8988T (cell line): ENCODE results near the gene TPK1.
"Not testable (repeated sequence)": the region's sequence is repeated elsewhere in the genome, so short reads cannot be mapped to it uniquely, and the experiment has no call there.

Experiments used
- DNase-seq: peaks from one replicate; pipeline ENCODE4 v3.0.0; 2011

The TPK1 gene

DNA sequence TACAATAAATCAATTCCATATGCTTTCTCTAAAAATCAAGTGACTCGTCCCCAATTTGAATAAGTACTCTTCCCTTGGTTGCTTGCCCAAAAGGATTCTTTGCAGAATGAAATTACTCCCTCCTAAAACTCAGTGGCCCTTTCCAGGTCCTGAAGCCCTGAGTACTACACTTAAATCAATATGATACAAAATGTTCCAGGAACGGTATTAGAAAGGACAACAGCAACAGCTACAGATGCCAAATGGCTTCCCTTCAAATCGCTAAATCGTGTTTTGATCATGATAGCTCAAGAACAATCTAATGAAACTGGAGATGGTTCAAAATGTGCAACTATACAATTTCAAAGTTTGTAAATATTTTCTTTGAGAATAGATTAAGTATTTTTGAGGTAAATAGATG lies 59.4 kb downstream of the TPK1 start:
- DNase-seq = no peak

DNA sequence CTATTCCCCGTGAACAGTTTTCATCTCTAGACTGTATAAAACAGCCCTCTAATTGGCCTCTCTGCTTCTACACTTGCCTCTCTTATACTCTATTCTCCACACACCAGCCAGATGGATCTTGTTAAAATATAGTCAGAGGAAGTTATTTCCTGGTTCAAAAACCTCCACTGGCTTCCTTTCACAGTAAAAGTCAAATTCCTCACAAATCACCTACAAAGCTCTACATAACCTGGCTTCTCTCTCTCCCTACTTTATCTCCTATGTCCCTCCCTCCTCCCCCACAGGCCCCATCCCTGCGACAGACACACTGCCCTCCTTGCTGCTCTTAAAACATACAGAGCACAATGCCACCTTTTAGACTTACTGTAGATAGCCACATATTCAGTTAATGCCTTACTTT lies 60.1 kb downstream of the TPK1 start:
- no peak for DNase-seq

DNA sequence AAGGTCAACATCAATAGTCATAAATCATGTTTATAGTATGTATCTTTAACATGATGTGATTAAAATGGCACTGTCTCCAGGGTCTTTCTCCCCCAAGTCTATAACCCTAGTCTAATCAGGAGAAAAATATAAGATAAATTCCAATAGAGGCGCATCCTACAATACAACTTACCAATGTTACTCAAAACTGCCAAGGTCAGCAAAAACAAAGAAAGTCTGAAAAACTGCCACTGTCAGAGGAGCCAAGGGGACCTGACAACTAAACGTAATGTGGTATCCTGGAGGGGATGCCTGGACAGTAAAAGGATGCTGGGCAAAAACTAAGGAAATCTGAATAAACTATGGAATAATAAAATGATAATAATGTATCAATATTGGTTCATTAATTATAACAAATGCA lies 63.9 kb downstream of the TPK1 start:
- DNase-seq = no peak

DNA sequence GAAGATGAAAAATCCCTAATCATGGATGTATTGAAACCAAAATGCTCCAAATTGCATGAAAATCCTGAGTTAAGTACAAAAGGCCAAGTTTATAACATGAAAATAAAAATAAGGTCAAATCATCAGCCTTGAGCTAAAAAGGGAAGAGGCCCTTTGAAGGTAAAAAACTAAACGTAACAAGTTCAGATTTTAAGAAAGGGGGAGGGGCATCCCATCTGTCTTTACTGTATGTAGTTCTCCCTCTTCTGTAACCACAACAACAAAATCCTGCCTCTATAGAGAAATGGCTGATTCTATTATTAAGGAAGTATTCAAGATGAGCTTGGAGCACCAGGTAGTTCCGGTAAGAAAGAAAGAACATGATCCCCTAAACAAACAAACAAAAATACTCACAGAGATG lies 64.7 kb downstream of the TPK1 start:
- DNase-seq = no peak

DNA sequence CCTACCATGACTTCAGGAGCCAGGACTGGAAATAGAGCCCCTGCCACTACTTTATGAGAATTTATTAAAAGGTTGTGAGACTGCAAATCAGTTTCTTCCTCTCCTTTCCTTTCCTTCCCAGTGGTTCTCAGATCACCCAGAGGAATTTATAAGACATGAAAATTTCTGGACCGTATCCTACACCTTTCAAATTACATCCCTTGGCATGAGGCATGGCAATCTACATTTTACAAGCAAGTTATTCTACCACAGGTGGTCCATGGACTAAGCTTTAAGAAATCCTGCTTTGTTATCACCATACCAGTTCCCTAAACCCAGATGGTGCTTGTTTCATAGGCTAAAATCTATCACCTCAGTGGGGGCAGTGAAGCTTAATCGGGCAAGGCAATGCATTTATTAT lies 66.5 kb downstream of the TPK1 start:
- no peak for DNase-seq

DNA sequence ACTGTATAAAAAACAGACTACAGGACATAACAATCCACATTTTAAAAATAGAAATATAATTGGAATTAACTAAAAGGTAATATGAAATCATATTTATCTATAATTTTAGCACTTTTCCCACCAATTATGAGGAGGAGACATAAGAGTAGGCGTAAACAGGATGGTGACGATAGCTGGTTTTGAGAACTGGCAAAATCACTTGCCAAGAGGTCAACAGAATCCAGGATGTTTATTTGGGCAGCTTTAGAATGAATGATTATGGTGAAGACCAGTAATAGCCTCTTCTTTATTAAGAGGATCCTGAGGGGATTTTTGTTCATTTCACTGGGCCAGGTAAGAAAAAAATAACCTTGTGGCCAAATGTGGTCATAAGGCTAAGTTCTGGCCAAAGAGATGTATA lies 67.2 kb downstream of the TPK1 start:
- DNase-seq = no peak

DNA sequence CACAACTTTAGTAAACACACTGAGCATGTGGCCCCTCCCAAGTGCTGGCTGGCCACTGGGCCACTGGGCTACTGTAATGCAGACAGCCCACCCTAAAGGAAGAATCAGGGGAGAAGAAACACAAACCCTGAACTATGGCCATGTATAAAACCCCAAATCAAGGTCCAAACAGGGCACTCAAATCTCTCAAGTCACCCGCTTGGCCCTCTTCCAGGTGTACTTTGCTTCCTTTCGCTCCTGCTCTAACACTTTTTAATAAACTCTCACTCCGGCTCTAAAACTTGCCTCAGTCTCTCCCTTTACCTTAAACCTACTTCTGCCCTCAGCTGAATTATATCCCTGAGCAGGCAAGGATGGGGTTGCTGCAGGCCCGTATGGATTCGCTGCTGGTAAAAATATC lies 72.6 kb downstream of the TPK1 start:
- DNase-seq = no peak

DNA sequence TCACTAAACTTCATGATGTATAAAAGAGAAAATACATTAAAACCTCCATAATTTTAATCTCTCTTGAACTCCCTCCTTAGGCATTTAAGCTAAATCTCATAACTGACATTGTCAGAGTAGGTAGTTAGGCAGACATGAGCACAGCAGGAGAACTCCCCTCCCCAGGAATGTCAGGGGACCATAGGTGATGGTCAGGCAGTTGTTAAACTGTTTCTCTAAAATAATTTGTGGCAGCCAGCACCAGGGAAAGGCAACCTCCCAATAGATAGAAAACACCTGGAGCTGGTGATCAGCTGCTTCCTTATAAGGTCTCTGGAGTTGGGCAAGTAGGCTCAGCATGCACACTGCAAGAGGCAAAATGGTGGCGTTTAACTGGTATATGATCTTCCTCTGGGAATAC lies 73.0 kb downstream of the TPK1 start:
- no peak for DNase-seq

DNA sequence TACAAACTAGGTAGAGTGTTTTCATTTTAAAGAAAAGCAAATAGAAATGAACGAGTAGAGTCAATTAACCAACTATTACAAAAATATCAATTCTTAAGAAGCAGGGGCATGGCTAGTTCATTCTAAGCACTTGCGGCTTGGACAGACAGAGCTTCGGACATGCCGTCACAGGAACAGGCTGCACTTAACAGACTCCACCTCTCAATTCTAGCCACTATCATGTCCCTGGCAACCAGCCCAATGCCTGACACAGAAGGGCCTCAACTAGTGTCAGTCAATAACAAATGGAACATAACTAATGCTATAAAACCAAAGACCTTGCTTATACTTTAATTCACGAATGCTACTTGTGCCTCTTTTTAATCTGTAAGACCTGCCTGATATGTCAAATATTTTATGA lies 74.4 kb downstream of the TPK1 start:
- DNase-seq = no peak

DNA sequence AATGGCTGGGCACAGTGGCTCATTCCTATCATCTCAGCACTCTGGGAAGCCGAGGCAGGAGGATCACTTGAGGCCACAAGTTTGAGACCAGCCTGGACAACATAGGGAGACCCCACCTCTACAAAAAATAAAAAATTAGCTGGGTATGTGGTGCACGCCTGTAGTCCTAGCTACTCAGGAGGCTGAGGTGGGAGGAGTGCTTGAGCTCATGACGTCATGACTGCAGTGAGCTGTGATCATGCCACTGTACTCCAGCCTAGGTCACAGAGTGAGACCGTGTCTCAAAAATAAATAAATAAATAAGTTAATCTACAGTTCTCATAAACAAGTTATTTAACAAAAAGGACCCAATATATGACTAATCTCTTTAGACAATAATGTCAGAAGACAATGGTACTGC lies 76.2 kb downstream of the TPK1 start:
- DNase-seq = no peak

DNA sequence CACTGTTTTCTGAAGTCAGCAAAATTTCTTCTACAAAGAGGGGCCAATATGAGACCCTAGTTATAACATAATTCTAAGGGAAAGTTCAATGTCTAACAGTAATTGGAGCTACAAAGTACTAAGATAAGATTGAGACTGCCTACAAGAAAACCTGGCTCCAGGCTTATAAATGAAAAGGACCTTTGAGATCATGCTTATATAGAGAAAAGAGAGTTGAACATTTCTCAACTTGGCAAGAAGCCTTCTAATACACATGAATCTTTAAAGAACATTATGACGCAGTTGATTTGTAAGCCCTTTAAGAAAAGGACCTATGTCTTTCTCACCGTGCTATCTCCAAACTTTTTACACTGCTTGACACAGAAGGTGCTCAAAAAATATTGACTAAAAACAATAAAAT lies 87.9 kb downstream of the TPK1 start:
- DNase-seq = no peak

DNA sequence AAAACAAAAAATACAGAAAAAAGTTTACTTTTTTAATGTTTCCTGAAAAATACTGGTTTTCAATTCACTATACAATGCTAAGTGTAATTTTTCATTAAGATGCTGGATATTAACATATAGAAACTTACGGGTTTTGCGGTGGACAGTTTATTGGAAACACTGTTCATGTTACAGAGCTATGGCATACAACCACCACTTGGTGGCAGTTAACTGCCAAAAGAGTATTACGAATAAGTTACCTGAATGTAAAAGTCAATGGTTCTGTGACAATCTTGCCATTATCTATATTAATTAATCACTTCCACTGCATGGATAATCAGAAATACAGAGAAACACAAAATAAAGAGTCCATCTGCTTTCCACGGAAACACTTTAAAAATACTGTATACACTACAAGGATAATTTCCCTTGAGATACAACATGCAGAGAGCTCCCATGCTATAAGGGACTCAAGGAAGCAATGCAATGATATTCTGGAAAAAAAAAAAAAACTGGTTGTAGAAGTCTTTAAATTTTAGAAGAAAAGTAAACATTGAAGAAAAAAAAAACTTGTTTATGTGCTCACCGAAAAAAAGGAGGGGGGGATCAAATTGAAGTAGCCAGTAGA lies 97.0 kb downstream of the TPK1 start:
- DNase-seq = no peak

DNA sequence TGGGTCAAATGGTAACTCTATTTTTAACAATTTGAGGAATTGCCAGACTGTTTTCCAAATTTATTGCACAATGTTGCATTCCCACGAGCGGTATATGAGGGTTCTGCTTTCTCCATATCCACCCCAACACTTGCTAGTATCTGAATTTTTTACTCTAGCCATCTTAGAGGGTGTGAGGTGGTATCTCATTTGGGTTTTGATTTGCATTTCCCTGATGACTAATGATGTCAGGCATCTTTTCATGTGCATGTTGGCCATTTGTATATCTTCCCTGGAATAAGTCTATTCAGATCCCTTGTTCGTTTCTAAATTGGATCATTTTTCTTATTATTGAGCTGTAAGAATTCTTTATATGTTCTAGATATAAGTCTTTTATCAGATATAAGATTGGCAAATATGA lies 97.7 kb downstream of the TPK1 start:
- no peak for DNase-seq

DNA sequence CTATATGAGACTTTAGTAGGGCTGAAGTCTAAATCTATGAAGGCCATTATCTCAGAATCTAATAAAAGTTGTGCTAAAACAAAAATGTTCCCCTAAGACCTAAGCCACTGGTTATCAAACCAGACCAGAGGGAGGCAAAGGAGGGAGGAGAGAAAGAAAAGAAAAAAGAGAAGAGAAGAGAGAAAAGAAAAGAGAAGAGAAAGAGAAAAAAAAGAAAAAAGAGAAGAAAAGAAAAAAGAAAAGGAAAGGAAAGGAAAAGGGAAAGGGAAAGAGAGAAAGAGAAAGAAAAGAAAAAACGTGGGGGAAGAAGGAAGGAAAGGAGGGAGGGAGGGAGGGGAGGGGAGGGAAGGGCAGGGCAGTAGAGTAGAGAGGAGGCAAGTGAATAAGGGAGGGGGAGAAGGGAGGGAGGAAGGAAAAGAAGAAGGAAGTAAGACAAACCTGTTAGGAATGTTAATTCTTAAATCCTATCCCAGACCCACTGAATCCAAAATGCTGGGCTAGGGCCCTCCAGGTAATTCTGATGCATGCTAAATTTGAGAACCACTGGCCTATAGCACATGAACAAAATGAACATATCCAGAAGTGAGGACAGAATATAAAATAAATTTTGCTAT lies 98.9 kb downstream of the TPK1 start:
- DNase-seq = no peak

DNA sequence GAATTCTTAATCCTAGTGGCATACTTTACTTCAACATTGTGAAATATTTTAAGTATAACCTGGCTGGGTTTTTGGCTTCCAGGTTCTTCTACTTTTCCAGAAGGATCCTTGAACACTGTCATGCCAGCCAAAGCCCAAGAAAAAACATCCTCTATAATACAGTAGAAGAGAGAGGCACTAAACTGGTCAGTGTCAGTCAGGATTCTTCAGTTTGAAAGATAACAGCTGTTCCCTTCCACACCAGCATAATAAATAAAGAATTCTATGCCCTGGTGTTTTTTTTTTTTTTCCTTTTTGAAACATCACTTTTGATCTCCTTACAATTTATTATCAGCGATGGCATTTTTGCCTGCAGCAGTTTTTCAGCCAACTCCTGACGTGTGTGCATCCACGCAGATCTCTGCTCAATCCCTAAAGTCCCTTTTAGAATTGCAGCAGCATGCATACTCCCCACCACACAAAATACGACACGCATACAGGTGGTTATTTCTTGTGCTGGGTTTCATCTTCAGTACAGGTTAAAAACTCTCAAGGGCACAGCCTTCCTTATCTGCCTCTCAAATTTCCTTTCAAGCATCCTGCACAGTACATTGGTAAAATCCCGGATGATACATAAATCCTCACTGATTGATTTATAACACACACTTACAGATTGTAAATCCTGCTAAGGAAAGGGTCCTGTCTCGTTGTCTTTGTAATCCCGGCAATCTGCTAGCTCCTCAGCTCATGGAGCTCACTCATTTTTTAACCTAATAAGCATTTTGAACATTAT lies 100.2 kb downstream of the TPK1 start:
- DNase-seq = no peak

DNA sequence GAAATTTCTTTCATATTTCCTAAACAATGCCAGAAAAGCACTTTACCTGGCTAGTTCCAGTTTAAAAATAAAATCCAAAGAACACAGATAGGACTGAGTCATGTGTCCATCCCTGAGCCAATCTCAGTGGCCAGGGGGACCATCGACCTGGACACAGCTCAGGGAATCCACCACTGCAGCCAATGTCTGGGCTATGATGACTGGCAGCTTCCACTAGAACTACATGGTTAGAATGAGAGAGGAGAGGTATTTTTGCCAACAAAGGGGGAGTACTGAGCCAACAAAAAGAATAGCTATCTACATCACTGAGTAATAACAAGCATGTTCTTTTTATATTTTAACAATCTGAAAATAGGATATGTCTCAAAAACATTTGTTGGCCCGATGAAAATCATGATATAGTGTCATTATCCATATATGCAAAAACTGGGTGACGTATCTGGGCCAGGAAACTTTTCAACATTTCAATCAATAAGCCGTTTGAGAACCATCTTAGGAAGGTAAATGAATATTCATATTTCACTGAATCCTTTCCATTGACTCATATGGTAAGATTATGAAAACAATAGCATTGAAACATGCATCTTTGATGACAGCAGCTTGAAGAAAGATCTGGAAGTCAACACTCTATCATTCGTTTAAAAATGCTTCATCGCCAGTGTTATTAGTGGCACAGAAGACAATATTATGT lies 104.0 kb downstream of the TPK1 start:
- DNase-seq = no peak

DNA sequence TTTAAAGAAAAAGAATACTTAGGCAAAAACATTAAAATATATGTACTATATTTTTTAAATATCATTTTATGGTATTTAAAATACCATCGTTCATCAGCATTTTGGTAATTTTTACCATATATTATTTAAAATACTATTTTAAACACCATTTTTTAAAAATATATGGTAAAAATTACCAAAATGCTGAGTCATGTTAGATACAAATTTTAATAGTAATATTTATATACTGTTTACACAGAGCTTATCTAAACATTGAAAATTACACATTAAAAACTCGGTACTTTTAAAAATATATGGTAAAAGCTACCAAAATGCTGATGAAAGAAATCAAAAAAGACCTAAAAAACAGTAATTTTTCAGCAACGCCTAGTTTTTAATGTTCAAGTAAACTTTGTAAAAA lies 105.6 kb downstream of the TPK1 start:
- no peak for DNase-seq

DNA sequence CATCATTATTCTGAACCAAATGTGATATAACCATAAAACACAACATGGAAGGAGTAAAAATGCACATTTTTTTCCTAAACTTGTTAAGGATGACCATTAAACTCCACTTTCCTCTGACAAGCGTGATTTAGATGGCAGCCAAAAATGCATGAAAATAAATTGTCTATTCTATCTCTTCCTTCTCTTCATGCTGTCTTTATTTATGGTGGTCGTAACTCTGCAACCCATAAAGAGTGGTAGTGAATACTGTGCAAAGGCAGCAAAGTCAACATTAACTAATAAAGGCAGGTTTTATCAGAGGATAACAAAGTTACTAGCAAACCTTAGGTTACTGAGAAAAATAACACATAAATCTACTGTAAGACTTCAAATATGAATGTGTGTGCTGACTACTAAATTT lies 106.6 kb downstream of the TPK1 start:
- DNase-seq = no peak

DNA sequence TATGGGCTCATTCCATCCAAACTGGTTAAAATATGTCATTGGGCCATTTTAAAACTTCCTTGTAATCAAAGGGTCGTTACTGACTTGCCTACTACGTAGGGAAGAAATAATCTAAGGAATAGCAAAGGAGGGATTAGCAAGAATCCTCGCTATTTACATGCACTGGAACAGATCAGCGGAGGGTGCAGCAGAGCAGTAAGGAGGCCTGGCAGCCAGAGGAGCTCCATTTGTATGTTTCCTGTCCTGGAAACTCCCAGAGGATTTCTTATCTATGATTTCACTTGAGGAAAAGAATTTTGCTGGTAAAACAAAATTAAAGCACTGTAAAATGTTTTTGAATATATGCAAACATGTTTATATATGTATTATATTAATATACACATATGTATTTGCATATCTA lies 107.3 kb downstream of the TPK1 start:
- no peak for DNase-seq

DNA sequence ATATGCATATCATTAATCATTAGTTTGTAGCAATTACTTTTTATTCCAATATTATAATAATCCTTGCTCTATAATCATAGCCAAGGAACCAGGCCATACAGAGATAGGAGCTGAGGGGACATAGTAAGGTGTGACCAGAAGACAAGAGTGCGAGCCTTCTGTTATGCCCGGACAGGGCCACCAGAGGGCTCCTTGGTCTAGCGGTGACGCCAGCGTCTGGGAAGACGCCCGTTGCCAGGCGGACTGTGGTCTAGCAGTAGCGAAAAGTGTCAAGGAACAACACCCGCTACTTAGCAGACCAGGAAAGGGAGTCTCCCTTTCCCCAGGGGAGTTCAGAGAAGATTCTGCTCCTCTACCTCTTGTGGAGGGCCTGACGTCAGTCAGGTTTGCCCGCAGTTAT lies 109.0 kb downstream of the TPK1 start:
- DNase-seq = not testable (repeated sequence)

DNA sequence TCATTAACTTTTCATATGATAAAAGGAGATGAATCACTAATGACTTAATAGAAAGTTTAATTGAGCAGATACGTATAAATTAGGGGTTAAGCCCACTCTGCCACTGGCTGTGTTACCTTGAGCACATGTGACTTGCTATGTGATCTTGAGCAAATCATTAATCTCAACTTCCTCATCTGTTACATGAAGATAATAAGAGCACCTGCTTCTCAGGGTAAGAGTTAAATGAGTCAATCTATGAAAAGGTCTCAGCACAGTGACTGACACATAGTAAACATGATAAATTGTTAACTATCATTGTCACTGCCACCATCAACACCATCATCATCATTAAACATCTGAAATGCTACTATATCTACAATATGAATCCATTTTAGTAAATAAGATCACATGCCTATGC lies 110.8 kb downstream of the TPK1 start:
- DNase-seq = no peak

DNA sequence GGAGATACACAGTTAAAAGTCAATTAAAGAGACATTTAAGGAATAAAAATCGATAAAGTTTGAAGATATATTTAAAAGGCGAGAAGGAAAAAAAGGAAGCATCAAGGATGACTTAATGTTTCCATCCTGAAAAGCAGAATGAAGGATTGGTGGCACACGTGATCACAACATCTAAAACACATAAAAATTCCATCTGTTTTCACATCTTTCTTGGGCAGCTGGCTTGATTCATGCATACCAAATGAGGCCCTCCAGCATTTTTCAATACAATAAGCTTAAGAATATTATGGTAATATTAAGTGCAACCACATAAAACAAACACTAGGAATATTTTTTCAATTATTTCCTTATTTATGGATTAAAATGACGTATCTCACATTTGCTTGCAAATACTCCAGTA lies 112.6 kb downstream of the TPK1 start:
- no peak for DNase-seq

DNA sequence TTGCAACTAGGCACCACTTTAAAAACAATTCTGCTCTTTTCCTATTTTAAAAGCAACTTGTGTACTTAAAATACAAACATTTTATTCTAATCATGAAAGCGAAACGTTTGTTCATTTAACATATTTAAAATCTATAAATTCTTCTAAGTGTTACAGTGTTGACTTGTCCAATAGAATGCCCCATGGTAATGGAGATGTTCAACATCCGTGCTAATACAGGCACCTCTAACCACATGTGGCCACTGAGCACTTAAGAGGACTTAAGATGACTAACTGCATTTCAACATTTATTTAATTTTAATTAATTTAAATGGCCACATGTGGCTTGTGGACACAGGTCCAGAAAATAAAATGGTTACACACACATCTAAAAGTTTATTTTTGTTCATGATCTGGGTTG lies 115.1 kb downstream of the TPK1 start:
- no peak for DNase-seq

DNA sequence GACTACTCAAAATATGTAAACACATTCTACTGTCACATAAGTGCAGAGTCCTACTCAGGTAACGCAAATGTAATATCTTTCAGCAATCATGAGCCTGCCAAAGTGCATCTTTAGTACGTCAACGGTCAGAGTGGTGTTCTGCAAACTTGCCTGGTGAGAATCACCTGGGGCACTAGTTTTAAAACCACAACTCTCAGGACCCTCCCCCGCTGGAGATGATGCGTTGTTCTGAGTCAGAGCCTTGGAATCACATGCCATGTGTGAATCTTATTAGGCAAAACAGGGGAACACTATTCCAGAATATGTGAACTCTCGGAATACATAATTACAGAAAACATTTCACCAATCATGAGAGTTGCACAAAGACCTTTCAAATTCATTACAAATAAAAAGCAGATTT lies 115.7 kb downstream of the TPK1 start:
- peak; percentile 2 for DNase-seq
